Measurements from ENCODE around the gene RAB11FIP4. TPM values are rescaled to one million over a fixed set of nuclear protein-coding genes. Genes with fewer than 3 reads are reported as not detected.

RAB11FIP4 gene
- total and polyA plus RNA-seq, 3 donors from 2014 or later: 44.3 to 104 (median 90.2) TPM

DNA sequence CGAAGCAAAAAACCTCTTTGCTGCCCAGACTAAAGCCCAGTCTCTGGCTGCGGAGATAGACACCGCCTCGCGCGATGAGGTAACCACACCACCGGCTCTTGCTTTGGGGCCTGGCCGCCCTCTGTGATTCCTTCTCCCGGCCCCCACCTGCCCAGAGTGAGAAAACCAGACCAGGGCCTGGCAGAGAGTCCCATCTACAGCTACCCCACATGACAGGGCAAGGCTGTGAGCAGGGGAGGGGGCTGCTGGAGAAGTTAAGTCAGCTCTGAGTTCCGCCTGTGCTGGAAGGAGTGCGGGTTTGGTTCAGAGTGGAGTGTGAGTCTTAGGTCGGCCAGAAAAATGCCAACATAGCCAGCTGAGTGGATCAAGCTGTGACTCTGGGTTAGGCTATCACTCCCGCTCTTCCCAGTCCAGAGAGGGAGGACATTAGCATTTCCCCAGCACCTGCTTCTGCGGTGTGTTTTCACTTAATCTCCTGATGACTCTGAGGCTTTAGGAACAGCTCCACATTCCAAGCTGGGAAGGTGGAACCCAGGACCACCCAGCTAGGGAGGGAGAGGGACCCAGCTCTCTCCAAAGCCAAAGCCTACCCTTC, 139.0 kb downstream of the RAB11FIP4 start:
- H3K36me3 ChIP-seq (ENCODE audit: low read depth, missing control alignments): no peaks in the 10 kb centered on the region
- WGBS, 2 donors: 80 to 90% methylated on average over 12 to 14 of the region's 14 CpGs
- TF ChIP-seq POLR2A (IDR thresholded peaks at IDR 0.05): no peak
- TF ChIP-seq, protein P1, sequence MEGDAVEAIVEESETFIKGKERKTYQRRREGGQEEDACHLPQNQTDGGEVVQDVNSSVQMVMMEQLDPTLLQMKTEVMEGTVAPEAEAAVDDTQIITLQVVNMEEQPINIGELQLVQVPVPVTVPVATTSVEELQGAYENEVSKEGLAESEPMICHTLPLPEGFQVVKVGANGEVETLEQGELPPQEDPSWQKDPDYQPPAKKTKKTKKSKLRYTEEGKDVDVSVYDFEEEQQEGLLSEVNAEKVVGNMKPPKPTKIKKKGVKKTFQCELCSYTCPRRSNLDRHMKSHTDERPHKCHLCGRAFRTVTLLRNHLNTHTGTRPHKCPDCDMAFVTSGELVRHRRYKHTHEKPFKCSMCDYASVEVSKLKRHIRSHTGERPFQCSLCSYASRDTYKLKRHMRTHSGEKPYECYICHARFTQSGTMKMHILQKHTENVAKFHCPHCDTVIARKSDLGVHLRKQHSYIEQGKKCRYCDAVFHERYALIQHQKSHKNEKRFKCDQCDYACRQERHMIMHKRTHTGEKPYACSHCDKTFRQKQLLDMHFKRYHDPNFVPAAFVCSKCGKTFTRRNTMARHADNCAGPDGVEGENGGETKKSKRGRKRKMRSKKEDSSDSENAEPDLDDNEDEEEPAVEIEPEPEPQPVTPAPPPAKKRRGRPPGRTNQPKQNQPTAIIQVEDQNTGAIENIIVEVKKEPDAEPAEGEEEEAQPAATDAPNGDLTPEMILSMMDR (IDR thresholded peaks at IDR 0.05): no peak
- H3K9me3 ChIP-seq: no peaks in the 10 kb centered on the region
- no peaks in the 10 kb centered on the region for H3K27me3 ChIP-seq
- intact Hi-C loops (cut with DNase I; ENCODE audit: low total_unique reads): no loop called here
- peaks cover 3% of the 10 kb centered on the region for H3K4me1 ChIP-seq
- DNase-seq: no peak
- no peak overlapping the region for H3K27ac ChIP-seq
- no peak overlapping the region for H3K4me3 ChIP-seq

DNA sequence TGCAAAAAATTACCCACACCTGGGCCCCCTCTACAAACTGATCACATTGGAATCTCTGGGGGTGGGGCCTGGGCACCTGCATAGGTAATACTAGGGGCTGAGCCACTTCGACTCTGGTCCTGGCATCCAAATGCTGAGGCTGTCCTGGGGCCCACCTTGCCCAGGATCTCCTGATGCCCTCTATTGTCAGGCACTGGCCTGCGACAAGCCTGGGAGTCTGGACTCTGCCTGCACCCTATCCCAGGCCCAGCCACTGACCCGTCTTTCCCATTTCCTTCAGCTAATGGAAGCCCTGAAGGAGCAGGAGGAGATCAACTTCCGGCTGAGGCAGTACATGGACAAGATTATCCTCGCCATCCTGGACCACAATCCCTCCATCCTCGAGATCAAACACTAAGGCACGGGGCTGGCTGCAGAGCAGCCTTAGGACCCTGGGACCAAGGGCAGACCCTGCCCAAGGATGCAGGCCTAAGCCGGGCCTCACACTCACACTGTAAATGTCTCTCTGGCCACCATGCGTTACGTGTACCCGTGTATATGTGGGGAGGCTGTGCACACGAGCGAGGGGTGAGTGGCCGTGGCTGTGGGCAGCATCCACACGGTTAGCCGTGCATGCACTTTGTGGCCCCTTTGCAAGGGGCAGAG, 140.0 kb downstream of the RAB11FIP4 start:
- Histone ChIP-seq H3K4me3 (no peak overlapping the region), H3K27me3 (no peaks in the 10 kb centered on the region), H3K27ac (no peak overlapping the region), H3K4me1 (peaks cover 3% of the 10 kb centered on the region), H3K36me3 (ENCODE audit: low read depth, missing control alignments) (no peaks in the 10 kb centered on the region), H3K9me3 (no peaks in the 10 kb centered on the region)
- 90 to 91% methylated on average over 15 to 16 of the region's 16 CpGs for WGBS, 2 donors
- intact Hi-C loops (cut with DNase I; ENCODE audit: low total_unique reads): no loop called here
- no peak for TF ChIP-seq POLR2A (IDR thresholded peaks at IDR 0.05)
- TF ChIP-seq, protein P1 (IDR thresholded peaks at IDR 0.05): no peak
- no peak for DNase-seq

DNA sequence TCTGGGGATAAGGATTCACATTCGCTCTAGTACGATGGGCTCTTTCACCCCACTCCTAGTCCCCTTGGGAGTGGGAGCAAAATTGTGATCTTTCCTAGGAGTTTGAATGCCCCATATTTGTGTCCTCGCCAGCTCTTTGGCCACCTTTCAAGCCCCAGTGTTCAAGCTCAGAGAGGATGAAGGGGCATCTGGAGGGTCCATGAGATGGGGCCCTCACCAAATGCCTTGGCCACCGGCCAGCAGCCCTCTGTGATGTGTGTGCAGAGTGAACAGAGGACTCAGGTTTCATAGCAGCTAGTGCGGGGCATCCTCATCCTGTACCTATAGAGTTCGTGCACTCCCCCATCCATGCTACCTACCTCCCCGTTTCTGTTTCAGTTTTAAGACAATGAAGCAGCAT, 140.6 kb downstream of the RAB11FIP4 start:
- intact Hi-C loops (cut with DNase I; ENCODE audit: low total_unique reads): no loop called here
- Histone ChIP-seq H3K4me3 (no peak overlapping the region), H3K4me1 (peaks cover 6% of the 10 kb centered on the region), H3K36me3 (ENCODE audit: low read depth, missing control alignments) (no peaks in the 10 kb centered on the region), H3K27ac (no peak overlapping the region), H3K27me3 (no peaks in the 10 kb centered on the region), H3K9me3 (no peaks in the 10 kb centered on the region)
- TF ChIP-seq, protein P1 (IDR thresholded peaks at IDR 0.05): no peak
- WGBS, 2 donors: 89 to 92% methylated on average over 7 of the region's 7 CpGs
- no peak for DNase-seq

DNA sequence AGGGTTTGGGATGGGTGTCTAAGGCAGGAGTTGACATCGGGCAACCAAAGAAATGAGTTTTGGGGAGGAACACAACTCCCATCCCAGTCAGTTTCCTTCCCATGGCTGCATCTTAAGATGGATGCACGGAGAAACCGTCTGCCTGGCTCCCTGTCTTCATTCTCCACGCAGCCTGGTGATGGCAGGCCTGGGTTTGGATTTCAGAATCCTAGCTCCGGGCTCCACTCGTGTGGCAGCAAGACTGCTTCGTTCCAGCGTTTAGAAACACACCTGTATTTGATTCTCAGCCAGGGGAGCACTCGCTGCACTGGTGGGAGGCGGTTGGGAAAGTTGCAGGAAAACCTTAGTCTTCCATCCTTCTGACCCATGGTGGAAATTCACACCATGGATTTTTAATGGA, 141.1 kb downstream of the RAB11FIP4 start:
- Histone ChIP-seq H3K27me3 (no peaks in the 10 kb centered on the region), H3K36me3 (ENCODE audit: low read depth, missing control alignments) (no peaks in the 10 kb centered on the region), H3K27ac (no peak overlapping the region), H3K9me3 (no peaks in the 10 kb centered on the region), H3K4me1 (peaks cover 8% of the 10 kb centered on the region), H3K4me3 (no peak overlapping the region)
- no peak for TF ChIP-seq POLR2A (IDR thresholded peaks at IDR 0.05)
- TF ChIP-seq, protein P1 (IDR thresholded peaks at IDR 0.05): no peak
- intact Hi-C loops (cut with DNase I; ENCODE audit: low total_unique reads): no loop called here
- DNase-seq: no peak
- WGBS, 2 donors: 89 to 93% methylated on average over 10 of the region's 10 CpGs
